Effector memory CD4-positive, alpha-beta T cell (primary cell): ENCODE measurements around the gene COX6B1.
A peak's percentile ranks its signal among the peaks of the same experiment; 100 is the strongest.

ENCODE experiments used
- DNase-seq, 3 donors: peaks; one replicate each; pipeline ENCODE4 v3.0.0-alpha.2; 2020
- H3K27ac ChIP-seq: 2 replicates; pipeline ENCODE4 v1.7.0; 2013; ENCODE audit warnings: mild to moderate bottlenecking, low read length, moderate library complexity; ENCODE audit not compliant: insufficient read depth, poor library complexity, severe bottlenecking
- H3K27me3 ChIP-seq: replicated peaks from 2 replicates; pipeline ENCODE4 v1.7.0; 2013; ENCODE audit warnings: mild to moderate bottlenecking, low read length; ENCODE audit not compliant: insufficient read depth, control insufficient read depth, poor library complexity, severe bottlenecking
- H3K36me3 ChIP-seq: 2 replicates; pipeline ENCODE4 v1.7.0; 2013; ENCODE audit warnings: mild to moderate bottlenecking, low read length, moderate library complexity; ENCODE audit not compliant: control insufficient read depth, insufficient read depth
- H3K4me1 ChIP-seq: 2 replicates; pipeline ENCODE4 v1.7.0; 2013; ENCODE audit warnings: low read length, mild to moderate bottlenecking; ENCODE audit not compliant: control insufficient read depth, insufficient read depth, poor library complexity, severe bottlenecking
- H3K4me3 ChIP-seq: 2 replicates; pipeline ENCODE4 v1.7.0; 2013; ENCODE audit warnings: low read length, low read depth, mild to moderate bottlenecking; ENCODE audit not compliant: insufficient read depth, poor library complexity, severe bottlenecking
- H3K9me3 ChIP-seq: 2 replicates; pipeline ENCODE4 v1.7.0; 2013; ENCODE audit warnings: mild to moderate bottlenecking, low read length, moderate library complexity; ENCODE audit not compliant: control insufficient read depth

Gene COX6B1

DNA sequence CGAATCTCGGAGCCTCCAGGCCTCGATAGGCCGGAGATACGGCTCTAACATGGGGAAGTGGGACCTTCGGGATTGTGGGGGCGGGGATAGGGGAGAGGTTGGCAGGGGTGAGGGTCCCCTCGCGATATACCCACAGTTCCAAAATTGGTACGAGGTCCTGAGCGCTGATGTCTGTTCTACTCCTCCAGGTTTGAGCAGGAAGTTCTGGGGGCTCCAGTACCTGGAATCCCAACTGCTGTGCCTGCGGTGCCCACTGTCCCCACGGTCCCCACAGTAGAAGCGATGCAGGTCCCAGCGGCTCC lies 18.8 kb upstream of the COX6B1 start:
- DNase-seq = no peak
- H3K4me3 ChIP-seq = peak overlapping the region; percentile 78

DNA sequence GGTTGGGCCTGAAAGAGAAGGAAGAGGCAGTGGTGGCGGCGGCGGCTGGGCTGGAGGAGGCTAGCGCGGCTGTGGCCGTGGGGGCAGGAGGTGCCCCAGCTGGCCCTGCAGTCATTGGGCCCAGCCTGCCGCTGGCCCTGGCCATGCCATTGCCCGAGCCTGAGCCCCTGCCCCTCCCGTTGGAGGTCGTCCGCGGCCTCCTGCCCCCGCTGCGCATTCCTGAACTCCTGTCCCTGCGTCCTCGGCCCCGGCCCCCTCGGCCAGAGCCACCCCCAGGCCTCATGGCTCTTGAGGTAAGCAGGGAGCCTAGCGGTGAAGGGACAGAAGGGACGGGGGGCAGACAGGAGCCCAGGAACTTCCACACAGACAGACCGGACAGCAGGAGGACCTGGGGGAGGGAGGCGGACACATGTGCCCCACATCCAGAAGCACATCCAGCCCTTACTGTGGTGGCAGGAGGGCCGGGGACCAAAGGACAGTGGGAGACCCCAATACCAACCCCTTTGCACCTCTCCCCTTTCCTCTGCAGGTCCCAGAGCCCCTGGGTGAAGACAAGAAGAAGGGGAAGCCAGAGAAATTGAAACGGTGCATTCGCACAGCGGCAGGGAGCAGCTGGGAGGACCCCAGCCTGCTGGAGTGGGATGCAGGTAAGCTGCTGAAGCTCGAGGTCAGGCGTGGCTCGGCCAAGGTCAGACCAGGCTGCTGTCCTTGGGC lies 14.2 kb upstream of the COX6B1 start:
- Histone ChIP-seq H3K4me3 (no peak overlapping the region), H3K27me3 (no peaks in the 10 kb centered on the region), H3K9me3 (no peaks in the 10 kb centered on the region), H3K36me3 (peaks cover 66% of the 10 kb centered on the region), H3K27ac (no peak overlapping the region), H3K4me1 (peaks cover 7% of the 10 kb centered on the region)
- DNase-seq = no peak

More for the DNA sequence above, 18.8 kb upstream of the COX6B1 start:
- H3K4me1 ChIP-seq = peaks cover 13% of the 10 kb centered on the region
- H3K27ac ChIP-seq = peak overlapping the region; percentile 78
- H3K9me3 ChIP-seq = no peaks in the 10 kb centered on the region
- peaks cover 34% of the 10 kb centered on the region for H3K36me3 ChIP-seq
- no peaks in the 10 kb centered on the region for H3K27me3 ChIP-seq

DNA sequence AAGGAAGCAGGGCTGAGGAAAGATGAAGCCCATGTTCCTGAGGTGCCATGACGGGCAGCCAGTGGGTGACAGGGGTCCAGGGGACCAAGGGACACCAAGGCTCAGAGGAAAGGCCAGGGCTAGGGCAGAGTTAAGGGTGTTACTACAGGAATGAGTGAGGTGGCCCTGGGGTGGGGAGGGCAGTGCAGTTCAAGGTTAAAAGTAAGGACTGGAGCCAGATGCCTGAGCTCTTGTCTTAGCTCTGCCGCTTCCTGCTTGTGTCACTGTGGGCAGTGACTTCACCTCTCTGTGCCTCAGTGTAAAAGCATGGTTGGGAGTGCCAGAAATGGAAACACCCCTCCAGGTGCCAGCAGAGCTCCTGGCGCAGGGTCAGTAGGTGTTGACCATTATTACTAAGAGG lies 11.5 kb upstream of the COX6B1 start:
- no peak for DNase-seq
- peaks cover 4% of the 10 kb centered on the region for H3K4me1 ChIP-seq
- H3K4me3 ChIP-seq = no peak overlapping the region
- H3K9me3 ChIP-seq = no peaks in the 10 kb centered on the region
- no peaks in the 10 kb centered on the region for H3K27me3 ChIP-seq
- peaks cover 59% of the 10 kb centered on the region for H3K36me3 ChIP-seq
- H3K27ac ChIP-seq = no peak overlapping the region

DNA sequence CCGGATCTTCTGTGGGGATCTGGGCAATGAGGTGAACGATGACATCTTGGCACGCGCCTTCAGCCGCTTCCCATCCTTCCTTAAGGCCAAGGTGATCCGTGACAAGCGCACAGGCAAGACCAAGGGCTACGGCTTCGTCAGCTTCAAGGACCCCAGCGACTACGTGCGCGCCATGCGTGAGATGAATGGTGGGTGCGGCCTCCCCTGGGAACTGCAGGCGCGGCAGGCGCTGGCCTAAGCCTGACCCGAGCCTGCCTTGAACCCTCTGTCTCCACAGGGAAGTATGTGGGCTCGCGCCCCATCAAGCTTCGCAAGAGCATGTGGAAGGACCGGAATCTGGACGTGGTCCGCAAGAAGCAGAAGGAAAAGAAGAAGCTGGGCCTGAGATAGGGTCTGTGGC lies 11.0 kb upstream of the COX6B1 start:
- H3K36me3 ChIP-seq = peaks cover 54% of the 10 kb centered on the region
- peaks cover 7% of the 10 kb centered on the region for H3K4me1 ChIP-seq
- no peak overlapping the region for H3K27ac ChIP-seq
- no peak overlapping the region for H3K4me3 ChIP-seq
- DNase-seq = no peak
- H3K9me3 ChIP-seq = no peaks in the 10 kb centered on the region
- H3K27me3 ChIP-seq = no peaks in the 10 kb centered on the region

DNA sequence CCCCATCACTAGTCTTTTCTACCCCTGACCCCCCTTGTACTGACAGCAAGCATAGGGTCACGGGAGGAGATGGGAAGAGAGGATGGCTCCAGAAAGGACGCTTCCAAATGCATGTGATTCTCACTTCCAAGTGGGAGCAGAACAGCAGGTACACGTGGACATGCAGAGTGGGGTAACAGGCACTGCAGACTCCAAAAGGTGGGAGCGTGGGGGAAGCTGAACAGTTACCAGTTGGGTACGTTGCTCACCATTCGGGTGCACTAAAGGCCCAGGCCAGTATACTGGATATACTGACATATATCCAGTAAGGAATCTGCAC lies 8.8 kb upstream of the COX6B1 start:
- Histone ChIP-seq H3K4me3 (no peak overlapping the region), H3K27ac (no peak overlapping the region), H3K36me3 (peaks cover 32% of the 10 kb centered on the region), H3K4me1 (peaks cover 20% of the 10 kb centered on the region), H3K27me3 (no peaks in the 10 kb centered on the region), H3K9me3 (no peaks in the 10 kb centered on the region)
- DNase-seq = no peak

DNA sequence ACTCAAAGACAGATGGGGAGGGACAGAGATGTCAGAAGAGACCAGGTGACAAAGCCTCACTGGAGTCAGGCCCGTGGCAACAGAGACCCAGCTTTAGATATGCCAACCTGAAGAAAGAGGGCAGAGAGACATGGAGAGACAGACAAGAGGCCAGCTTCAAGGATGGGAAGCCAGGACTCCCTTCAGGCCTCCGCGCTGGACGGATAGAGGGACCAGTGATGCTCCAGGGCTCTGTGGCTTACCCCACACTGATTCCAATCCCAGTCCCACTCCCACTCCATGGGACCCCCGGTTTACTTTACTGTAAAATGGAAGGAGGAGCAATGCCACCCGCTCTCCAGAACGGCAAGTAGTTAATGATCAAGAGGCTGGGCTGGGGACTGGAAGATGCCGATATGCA lies 8.3 kb upstream of the COX6B1 start:
- H3K4me1 ChIP-seq = peaks cover 24% of the 10 kb centered on the region

DNA sequence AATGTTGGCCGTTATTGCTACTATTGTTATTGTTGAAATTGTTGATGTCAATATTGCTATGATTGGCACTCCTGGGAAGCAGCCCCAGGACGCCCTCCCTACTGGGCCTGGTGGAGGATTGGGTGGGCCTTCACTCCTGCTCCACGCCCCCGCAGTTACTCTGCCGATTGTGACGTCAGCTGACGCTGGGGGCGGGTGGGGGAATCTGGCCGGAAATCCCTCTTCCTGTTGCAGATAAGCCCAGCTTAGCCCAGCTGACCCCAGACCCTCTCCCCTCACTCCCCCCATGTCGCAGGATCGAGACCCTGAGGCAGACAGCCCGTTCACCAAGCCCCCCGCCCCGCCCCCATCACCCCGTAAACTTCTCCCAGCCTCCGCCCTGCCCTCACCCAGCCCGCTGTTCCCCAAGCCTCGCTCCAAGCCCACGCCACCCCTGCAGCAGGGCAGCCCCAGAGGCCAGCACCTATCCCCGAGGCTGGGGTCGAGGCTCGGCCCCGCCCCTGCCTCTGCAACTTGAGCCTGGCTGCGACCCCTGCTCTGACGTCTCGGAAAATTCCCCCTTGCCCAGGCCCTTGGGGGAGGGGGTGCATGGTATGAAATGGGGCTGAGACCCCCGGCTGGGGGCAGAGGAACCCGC lies 6.5 kb upstream of the COX6B1 start, which contains the start of gene ETV2:
ETV2 (plus strand) TSS at position 231 of the 637 bp plus-strand sequence. CDS start 716 bp downstream, outside the sequence.
- Histone ChIP-seq H3K36me3 (peaks cover 13% of the 10 kb centered on the region), H3K4me3 (no peak within 1 kb of the TSS), H3K9me3 (no peaks in the 10 kb centered on the region), H3K27me3 (no peaks in the 10 kb centered on the region), H3K4me1 (peaks cover 26% of the 10 kb centered on the region), H3K27ac (no peak within 1 kb of the TSS)
- peak in 2 of 3 donors; percentile 6 to 34 for DNase-seq

More for the DNA sequence above, 8.3 kb upstream of the COX6B1 start:
- no peaks in the 10 kb centered on the region for H3K27me3 ChIP-seq
- H3K36me3 ChIP-seq = peaks cover 27% of the 10 kb centered on the region
- no peak overlapping the region for H3K4me3 ChIP-seq
- DNase-seq = no peak
- no peak overlapping the region for H3K27ac ChIP-seq
- H3K9me3 ChIP-seq = no peaks in the 10 kb centered on the region

DNA sequence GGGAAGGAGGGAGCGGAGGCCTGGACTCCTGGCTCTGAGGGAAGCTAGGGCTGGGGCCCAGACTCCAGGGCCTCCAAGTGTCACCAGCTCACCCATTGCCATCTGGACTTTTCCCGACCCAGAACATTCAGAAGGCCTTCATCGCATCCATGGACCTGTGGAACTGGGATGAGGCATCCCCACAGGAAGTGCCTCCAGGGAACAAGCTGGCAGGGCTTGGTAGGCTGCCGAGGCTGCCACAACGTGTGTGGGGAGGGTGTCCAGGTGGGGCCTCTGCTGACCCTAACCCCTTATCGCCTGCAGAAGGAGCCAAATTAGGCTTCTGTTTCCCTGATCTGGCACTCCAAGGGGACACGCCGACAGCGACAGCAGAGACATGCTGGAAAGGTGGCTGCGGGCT lies 5.8 kb upstream of the COX6B1 start:
- Histone ChIP-seq H3K27ac (no peak overlapping the region), H3K4me1 (peaks cover 26% of the 10 kb centered on the region)
- DNase-seq = no peak

DNA sequence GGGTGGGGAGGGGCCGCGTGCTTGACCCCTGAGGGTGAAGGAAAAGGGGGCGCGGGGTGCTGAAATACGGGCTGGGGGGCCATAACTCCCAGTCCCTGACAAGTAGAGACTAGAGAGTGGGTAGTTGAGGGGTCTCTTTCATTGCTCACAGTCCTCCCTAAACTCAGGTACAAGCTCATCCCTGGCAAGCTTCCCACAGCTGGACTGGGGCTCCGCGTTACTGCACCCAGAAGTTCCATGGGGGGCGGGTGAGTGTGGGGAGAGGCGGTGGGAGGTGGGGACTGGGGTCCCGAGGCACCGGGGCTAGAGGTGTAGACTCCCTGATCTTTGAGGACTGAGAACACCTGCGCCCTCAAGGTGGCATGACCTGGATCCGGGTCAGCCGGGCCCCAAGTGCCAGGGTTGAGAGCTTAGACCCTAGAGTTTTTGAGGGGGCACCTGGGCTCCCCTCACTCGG lies 5.3 kb upstream of the COX6B1 start:
- peak overlapping the region; percentile 67 for H3K4me3 ChIP-seq
- H3K27me3 ChIP-seq = no peaks in the 10 kb centered on the region
- H3K9me3 ChIP-seq = no peaks in the 10 kb centered on the region
- H3K27ac ChIP-seq = peak overlapping the region; percentile 66
- DNase-seq = no peak
- peaks cover under 1% of the 10 kb centered on the region for H3K36me3 ChIP-seq
- H3K4me1 ChIP-seq = peaks cover 31% of the 10 kb centered on the region

More for the DNA sequence above, 5.8 kb upstream of the COX6B1 start:
- Histone ChIP-seq H3K9me3 (no peaks in the 10 kb centered on the region), H3K36me3 (peaks cover 6% of the 10 kb centered on the region), H3K4me3 (no peak overlapping the region), H3K27me3 (no peaks in the 10 kb centered on the region)
